Stomach (tissue), 9 donors: ENCODE measurements around the gene LDLRAD3. TPM values are rescaled to one million over a fixed set of nuclear protein-coding genes. Genes with fewer than 3 reads are reported as not detected.

Experiments used
- DNase-seq, 2 donors: peaks; one replicate each; pipeline versions ENCODE4 v3.0.0 to v3.0.0-alpha.2; 2013 to 2019
- H3K27ac ChIP-seq, 5 donors: fragments of 200-600 bp in 4 of 5; sonication (generic) in 4 of 5; one replicate each; pipeline ENCODE4 v1.5.1; 2013 to 2019; ENCODE audit warnings: mild to moderate bottlenecking in 1 of 5, moderate library complexity in 1 of 5
- H3K27me3 ChIP-seq, 3 donors: fragments of 200-600 bp; sonication (generic); one replicate each; pipeline ENCODE4 v1.5.1; 2017 to 2019; ENCODE audit warnings: mixed run types in 1 of 3
- H3K36me3 ChIP-seq, 4 donors: fragments of 200-600 bp; sonication (generic); 1 replicate in 3 of 4; 2 replicates in 1 of 4; pipeline ENCODE4 v1.5.1; 2016 to 2019
- H3K4me1 ChIP-seq, 4 donors: fragments of 200-600 bp; sonication (generic); one replicate each; pipeline ENCODE4 v1.5.1; 2016 to 2019
- H3K4me3 ChIP-seq, 4 donors: fragments of 200-600 bp; sonication (generic) in 3 of 4; one replicate each; pipeline ENCODE4 v1.5.1; 2016 to 2019; ENCODE audit warnings: mild to moderate bottlenecking in 1 of 4
- H3K9me3 ChIP-seq, 4 donors: fragments of 200-600 bp; sonication (generic); one replicate each; pipeline ENCODE4 v1.5.1; 2016 to 2019
- EP300 ChIP-seq: sonication (generic); formaldehyde crosslinking; IDR thresholded peaks from one replicate; pipeline ENCODE4 v1.6.1; 2017; ENCODE audit warnings: antibody characterized with exemption
- POLR2A ChIP-seq, 4 donors: fragments of 450-650 bp; IDR thresholded peaks; one replicate each; pipeline ENCODE4 v1.6.1; 2016; ENCODE audit warnings: antibody characterized with exemption in 4 of 4, control low read depth in 2 of 4, mild to moderate bottlenecking in 1 of 4, moderate library complexity in 1 of 4
- POLR2AphosphoS5 ChIP-seq, 3 donors: sonication (generic); formaldehyde crosslinking; IDR thresholded peaks; one replicate each; pipeline ENCODE4 v1.6.1; 2016; ENCODE audit warnings: antibody characterized with exemption in 3 of 3
- WGBS, 5 donors: extraction: QIAGEN DNeasy Blood & Tissue Kit in 3 of 5; methylation state at CpG; one replicate each; pipeline versions ENCODE4 v1.1.5 to v1.1.7; 2013 to 2018; 5-methylcytosine and 5-hydroxymethylcytosine counted together
- intact Hi-C: fragments of 100-400 bp; cut with DNase I; formaldehyde crosslinking; loops from one replicate; pipeline ENCODE4 v1.15.1; 2023; ENCODE audit warnings: low total_unique reads
- polyA plus RNA-seq, 3 donors: library from polyadenylated mRNA; stranded (reverse); fragments of 200-250 nt; gene quantifications; one replicate each; pipeline ENCODE4 v1.2.3, GENCODE V29; 2013
- total RNA-seq, 5 donors: library from RNA; depleted of rRNA; stranded (reverse); fragments of >200 nt; gene quantifications; one replicate each; pipeline versions ENCODE4 v1.1.0 to v1.2.3, GENCODE V29; 2014 to 2016
- TF ChIP-seq, protein P1 (sequence below), 7 experiments: fragments of 450-650 bp in 4 of 7; fragments of 200-600 bp in 3 of 7; sonication (generic) in 3 of 7; IDR thresholded peaks; one replicate each; pipeline ENCODE4 v1.5.1; 2016 to 2019; ENCODE audit warnings: antibody characterized with exemption in 7 of 7, control low read depth in 2 of 7, mild to moderate bottlenecking in 1 of 7
- donor health status: healthy with polysubstance abuse.
- donor health status: Bipolar disorder and iron deficiency.
- donor health status: healthy.

Gene LDLRAD3
- total and polyA plus RNA-seq, 8 donors: 2.0 to 22.8 (median 7.9) TPM

DNA sequence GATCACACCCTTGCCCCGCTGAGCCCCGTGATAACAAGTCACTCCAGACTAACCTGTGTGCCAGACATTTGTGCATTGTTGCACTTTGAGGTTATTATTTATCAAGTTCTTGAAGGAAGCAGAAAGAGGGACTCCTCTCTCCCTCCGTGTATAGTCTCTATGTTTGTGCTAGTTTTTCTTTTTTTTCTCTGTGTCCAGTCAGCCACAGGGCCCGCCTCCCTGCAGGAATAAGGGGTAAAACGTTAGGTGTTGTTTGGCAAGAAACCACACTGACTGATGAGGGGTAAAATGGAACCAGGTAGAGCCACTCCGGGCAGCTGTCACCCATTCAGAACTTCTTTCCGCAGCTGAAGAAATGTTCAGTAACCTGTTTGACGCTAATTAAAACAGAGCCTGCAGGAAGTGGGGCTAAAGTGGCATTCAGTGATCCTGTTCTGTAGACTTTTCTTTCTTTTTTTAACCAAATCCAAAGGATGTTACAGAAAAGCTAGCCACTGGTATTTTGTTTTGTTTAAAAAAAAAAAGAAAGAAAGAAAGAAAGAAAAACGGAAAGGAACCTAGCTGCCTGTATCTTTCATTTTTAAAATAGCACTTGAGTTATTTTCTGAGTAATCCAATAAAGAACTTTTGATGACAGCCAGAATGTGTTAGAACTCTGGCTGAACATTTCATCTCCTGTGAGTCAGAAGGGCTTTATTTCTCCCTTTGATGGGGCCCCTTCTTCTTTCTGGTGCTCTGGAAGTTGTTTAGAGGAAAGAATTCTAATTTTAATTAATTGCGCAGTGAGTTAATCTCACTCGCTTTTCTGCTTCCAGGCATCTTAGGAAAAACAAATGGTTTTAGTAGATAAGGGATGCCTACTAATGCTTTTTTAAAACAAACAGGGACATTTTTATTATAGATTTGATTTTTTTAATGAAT is 287.2 kb downstream of the LDLRAD3 start:
- H3K27me3 ChIP-seq: no peaks in the 10 kb centered on the region
- H3K36me3 ChIP-seq: peaks cover 0 to 4% (median 0%) of the 10 kb centered on the region in 4 donors
- peaks cover 0 to 15% (median 0%) of the 10 kb centered on the region in 4 donors for H3K4me1 ChIP-seq
- intact Hi-C loops: no loop called here
- H3K4me3 ChIP-seq: no peak overlapping the region
- no peaks in the 10 kb centered on the region for H3K9me3 ChIP-seq
- peak in 1 of 2 donors; percentile 53 for DNase-seq
- TF ChIP-seq, protein P1, sequence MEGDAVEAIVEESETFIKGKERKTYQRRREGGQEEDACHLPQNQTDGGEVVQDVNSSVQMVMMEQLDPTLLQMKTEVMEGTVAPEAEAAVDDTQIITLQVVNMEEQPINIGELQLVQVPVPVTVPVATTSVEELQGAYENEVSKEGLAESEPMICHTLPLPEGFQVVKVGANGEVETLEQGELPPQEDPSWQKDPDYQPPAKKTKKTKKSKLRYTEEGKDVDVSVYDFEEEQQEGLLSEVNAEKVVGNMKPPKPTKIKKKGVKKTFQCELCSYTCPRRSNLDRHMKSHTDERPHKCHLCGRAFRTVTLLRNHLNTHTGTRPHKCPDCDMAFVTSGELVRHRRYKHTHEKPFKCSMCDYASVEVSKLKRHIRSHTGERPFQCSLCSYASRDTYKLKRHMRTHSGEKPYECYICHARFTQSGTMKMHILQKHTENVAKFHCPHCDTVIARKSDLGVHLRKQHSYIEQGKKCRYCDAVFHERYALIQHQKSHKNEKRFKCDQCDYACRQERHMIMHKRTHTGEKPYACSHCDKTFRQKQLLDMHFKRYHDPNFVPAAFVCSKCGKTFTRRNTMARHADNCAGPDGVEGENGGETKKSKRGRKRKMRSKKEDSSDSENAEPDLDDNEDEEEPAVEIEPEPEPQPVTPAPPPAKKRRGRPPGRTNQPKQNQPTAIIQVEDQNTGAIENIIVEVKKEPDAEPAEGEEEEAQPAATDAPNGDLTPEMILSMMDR (IDR thresholded peaks at IDR 0.05): no peak
- no peak for TF ChIP-seq POLR2A (IDR thresholded peaks at IDR 0.05)
- no peak for TF ChIP-seq EP300
- peak in 1 of 3 donors; percentile 45 for TF ChIP-seq POLR2AphosphoS5 (IDR thresholded peaks at IDR 0.05)
- WGBS, 5 donors: 56 to 66% (median 63%) methylated on average over 11 of the region's 11 CpGs
- H3K27ac ChIP-seq: peak overlapping the region in 1 of 5 donors; percentile 37

DNA sequence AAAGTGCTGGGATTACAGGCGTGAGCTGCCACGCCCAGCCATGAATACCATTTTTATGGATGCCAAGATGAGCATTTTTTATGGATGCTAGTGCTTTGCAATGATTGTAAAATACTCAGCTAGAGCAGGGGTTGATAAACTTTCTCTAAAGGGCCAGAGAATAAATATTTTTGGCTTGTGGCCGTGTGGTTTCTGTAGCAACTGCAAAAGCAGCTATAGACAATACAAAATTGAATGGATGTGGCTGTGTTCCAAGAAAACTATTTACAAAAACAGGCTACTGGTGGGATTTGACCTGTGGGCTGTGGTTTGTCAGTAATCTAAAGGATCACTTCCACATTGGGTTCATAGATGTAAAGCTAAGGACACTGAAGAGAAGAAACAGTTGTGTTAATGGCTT is 289.3 kb downstream of the LDLRAD3 start:
- no peak for TF ChIP-seq POLR2A (IDR thresholded peaks at IDR 0.05)
- no peak for TF ChIP-seq EP300
- TF ChIP-seq POLR2AphosphoS5 (IDR thresholded peaks at IDR 0.05): no peak
- TF ChIP-seq, protein P1 (IDR thresholded peaks at IDR 0.05): no peak
- Histone ChIP-seq H3K4me3 (no peak overlapping the region), H3K4me1 (peaks cover 0 to 15% (median 0%) of the 10 kb centered on the region in 4 donors), H3K9me3 (no peaks in the 10 kb centered on the region), H3K36me3 (no peaks in the 10 kb centered on the region), H3K27ac (no peak overlapping the region), H3K27me3 (no peaks in the 10 kb centered on the region)
- 59 to 65% (median 62%) methylated on average over 3 of the region's 3 CpGs for WGBS, 5 donors
- intact Hi-C loops: no loop called here
- DNase-seq: peak in 1 of 2 donors; percentile 63

DNA sequence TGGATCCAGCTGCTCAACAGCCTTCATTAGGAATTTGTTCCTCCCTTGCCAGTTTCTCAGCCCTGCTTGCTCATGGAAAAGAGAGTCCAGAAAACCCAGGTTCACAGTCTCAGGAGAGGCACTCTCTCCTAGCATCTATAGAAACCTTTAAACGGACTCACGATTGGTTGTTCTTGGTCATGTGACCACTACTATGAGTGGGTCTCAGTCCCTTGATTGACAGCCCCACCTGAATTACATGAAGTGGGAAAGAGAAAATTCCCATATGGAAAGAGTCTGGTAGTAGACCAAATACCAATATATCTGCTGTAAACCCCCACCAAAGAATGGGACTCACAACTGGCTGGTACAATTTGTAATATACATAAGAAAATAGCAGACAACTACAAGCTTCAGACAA is 291.0 kb downstream of the LDLRAD3 start:
- 90 to 99% (median 96%) methylated on average over 2 of the region's 2 CpGs for WGBS, 5 donors
- Histone ChIP-seq H3K9me3 (no peaks in the 10 kb centered on the region), H3K36me3 (no peaks in the 10 kb centered on the region), H3K4me3 (no peak overlapping the region), H3K4me1 (peaks cover 0 to 15% (median 0%) of the 10 kb centered on the region in 4 donors), H3K27ac (no peak overlapping the region), H3K27me3 (no peaks in the 10 kb centered on the region)
- no peak for TF ChIP-seq EP300
- TF ChIP-seq, protein P1 (IDR thresholded peaks at IDR 0.05): no peak
- no peak for TF ChIP-seq POLR2A (IDR thresholded peaks at IDR 0.05)
- no peak for TF ChIP-seq POLR2AphosphoS5 (IDR thresholded peaks at IDR 0.05)
- intact Hi-C loops: no loop called here
- DNase-seq: no peak

DNA sequence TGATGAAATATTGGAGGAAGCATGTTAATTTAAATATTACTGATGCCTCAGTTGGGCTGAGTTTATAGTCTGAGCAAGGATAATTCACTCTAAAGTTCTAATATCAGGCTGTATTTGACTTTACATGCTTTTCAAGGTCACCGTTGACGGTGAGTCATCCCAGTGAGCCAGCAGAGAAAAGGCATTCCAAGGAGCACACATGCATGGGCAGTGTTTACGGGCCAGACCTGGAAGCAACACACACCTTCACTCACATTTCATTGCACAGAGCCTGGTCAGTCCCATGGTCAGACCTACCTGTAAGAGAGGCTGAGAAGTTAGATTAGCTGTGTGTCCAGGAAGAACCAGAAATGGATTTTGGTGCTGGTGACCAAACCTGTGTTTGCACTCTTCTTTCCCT is 291.9 kb downstream of the LDLRAD3 start:
- no peak for TF ChIP-seq POLR2AphosphoS5 (IDR thresholded peaks at IDR 0.05)
- TF ChIP-seq POLR2A (IDR thresholded peaks at IDR 0.05): no peak
- TF ChIP-seq EP300: no peak
- TF ChIP-seq, protein P1 (IDR thresholded peaks at IDR 0.05): no peak
- no peak for DNase-seq
- 76 to 89% (median 81%) methylated on average over 3 of the region's 3 CpGs for WGBS, 5 donors

More for the DNA sequence above, 291.9 kb downstream of the LDLRAD3 start:
- Histone ChIP-seq H3K9me3 (no peaks in the 10 kb centered on the region), H3K4me1 (peaks cover 0 to 13% (median 0%) of the 10 kb centered on the region in 4 donors), H3K27ac (no peak overlapping the region), H3K4me3 (no peak overlapping the region), H3K36me3 (no peaks in the 10 kb centered on the region), H3K27me3 (no peaks in the 10 kb centered on the region)
- intact Hi-C loops: no loop called here
